Nephron (organoid): ENCODE results near the gene TRANK1.

Source experiments
- H3K27ac Mint-ChIP-seq, 3 experiments: 2 replicates each; pipeline ENCODE4 v1.8.0; 2020; ENCODE audit warnings: mixed read lengths in 3 of 3, mild to moderate bottlenecking in 2 of 3, moderate library complexity in 1 of 3
- H3K27me3 Mint-ChIP-seq: 2 replicates; pipeline ENCODE4 v1.8.0; 2021; ENCODE audit warnings: low read depth, mild to moderate bottlenecking, moderate library complexity, mixed read lengths
- H3K36me3 Mint-ChIP-seq: 2 replicates; pipeline ENCODE4 v1.8.0; 2020; ENCODE audit warnings: low read depth, mixed read lengths
- H3K4me1 Mint-ChIP-seq: 2 replicates; pipeline ENCODE4 v1.8.0; 2020; ENCODE audit warnings: mixed read lengths
- H3K4me3 Mint-ChIP-seq, 3 experiments: 2 replicates each; pipeline ENCODE4 v1.8.0; 2020; ENCODE audit warnings: mild to moderate bottlenecking in 3 of 3, mixed read lengths in 3 of 3, moderate library complexity in 2 of 3
- H3K9me3 Mint-ChIP-seq: 2 replicates; pipeline ENCODE4 v1.8.0; 2020; ENCODE audit warnings: mixed read lengths
- TF ChIP-seq, protein P1 (sequence below), 3 experiments: fragments of 200-600 bp; sonication (generic); IDR thresholded peaks; one replicate each; pipeline ENCODE4 v1.5.0; 2021; ENCODE audit warnings: antibody characterized with exemption in 3 of 3; ENCODE audit not compliant: unreplicated experiment in 3 of 3

TRANK1 gene

DNA sequence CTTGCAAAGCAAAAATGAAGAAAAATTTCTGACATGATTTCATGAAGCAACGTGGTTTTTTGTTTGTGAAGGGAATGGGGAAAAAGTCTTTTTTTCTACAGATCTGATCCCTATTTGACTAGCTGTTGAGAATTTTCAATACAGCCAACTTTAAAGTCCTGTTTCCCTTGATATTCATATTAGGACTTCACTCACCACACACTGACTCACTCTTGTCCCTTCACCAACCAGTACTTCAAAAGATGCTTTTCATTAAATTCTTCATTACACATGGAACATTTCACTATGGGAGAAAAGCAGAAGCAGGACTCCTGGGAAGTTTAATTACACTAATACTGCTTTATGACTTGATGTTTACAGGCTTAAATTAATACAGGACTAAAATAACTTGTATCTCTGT, 16.6 kb downstream of the TRANK1 start:
- H3K9me3 Mint-ChIP-seq, result no peaks in the 10 kb centered on the region
- TF ChIP-seq, protein P1, sequence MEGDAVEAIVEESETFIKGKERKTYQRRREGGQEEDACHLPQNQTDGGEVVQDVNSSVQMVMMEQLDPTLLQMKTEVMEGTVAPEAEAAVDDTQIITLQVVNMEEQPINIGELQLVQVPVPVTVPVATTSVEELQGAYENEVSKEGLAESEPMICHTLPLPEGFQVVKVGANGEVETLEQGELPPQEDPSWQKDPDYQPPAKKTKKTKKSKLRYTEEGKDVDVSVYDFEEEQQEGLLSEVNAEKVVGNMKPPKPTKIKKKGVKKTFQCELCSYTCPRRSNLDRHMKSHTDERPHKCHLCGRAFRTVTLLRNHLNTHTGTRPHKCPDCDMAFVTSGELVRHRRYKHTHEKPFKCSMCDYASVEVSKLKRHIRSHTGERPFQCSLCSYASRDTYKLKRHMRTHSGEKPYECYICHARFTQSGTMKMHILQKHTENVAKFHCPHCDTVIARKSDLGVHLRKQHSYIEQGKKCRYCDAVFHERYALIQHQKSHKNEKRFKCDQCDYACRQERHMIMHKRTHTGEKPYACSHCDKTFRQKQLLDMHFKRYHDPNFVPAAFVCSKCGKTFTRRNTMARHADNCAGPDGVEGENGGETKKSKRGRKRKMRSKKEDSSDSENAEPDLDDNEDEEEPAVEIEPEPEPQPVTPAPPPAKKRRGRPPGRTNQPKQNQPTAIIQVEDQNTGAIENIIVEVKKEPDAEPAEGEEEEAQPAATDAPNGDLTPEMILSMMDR (IDR thresholded peaks at IDR 0.05; ENCODE audit: unreplicated experiment in 3 of 3), result no peak
- H3K27me3 Mint-ChIP-seq, result no peaks in the 10 kb centered on the region
- no peak overlapping the region for H3K27ac Mint-ChIP-seq
- peaks cover under 1% of the 10 kb centered on the region for H3K36me3 Mint-ChIP-seq
- peaks cover 56% of the 10 kb centered on the region for H3K4me1 Mint-ChIP-seq
- no peak overlapping the region for H3K4me3 Mint-ChIP-seq

DNA sequence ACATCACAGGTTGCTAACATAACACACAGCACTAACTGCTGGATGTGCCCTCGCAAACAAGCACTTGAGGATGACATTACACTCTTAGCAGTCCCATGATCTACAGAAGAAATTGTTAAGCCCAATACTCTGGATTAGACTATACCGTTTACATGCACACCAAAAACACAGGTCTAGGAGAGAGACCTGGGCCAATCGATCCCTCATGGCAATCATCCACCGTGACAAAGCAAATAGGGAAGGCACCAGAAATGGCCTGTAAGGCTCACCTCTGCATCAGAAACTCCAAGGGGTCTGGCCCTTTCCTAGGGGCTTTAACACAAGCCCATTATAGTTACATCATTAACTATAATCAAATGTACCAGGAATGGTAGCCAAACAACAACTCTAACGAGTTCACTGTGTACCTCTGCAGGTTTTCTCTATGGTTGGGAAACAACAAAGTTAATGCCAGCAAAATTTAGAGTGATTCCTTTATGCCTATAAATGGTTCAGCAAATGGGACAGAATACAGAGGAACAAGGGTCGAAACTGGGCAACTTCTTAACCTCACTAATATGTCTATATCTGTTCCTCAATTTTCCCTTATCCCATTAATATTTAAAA, 18.5 kb downstream of the TRANK1 start:
- TF ChIP-seq, protein P1 (IDR thresholded peaks at IDR 0.05; ENCODE audit: unreplicated experiment in 3 of 3), result no peak

DNA sequence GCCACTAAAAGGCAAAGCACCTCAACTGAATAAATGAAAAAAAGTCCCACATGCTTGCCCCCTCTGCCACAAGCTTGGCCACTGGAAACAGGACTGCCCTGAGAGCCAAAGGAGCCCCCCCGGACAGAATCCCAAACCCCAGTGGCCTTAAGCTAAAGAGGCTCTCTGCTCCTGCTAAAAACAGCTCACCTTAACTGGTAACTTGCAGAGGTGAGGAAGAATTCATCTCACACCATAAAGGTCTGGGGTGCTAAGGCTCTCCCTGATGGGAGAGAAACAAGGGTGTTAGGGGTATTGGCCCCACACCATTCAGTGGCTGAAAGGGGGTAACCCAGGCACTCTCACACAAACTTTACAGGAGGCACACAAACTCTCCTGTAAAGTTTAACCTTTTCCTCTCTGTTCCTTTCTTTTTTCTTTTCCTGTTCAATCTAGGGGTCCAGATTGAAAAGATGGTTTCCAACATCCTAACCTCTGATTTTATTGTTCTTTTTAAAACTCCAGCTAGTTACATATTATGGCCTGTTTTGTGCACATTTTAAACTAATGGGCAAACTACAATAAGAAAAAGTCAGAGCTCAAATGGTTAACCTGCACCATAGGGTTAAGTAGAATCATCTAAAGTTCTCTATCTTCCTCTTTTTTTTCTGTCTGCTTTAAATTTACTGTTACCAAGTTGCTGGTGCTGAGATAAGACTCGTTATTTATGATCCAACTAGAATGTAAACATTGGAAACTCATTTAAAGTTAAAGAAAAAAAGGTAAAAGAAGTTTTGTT, 19.9 kb downstream of the TRANK1 start:
- Mint-ChIP-seq H3K9me3 (peaks cover 3% of the 10 kb centered on the region), H3K36me3 (peaks cover 9% of the 10 kb centered on the region), H3K4me3 (peak overlapping the region; percentile 62 to 83 (median 65))

More for the DNA sequence above, 18.5 kb downstream of the TRANK1 start:
- Mint-ChIP-seq H3K27me3 (no peaks in the 10 kb centered on the region), H3K36me3 (peaks cover 4% of the 10 kb centered on the region), H3K9me3 (peaks cover under 1% of the 10 kb centered on the region), H3K4me1 (peaks cover 42% of the 10 kb centered on the region), H3K27ac (peak overlapping the region in 2 of 3 experiments; percentile 16 to 29), H3K4me3 (peak overlapping the region in 1 of 3 experiments; percentile 0)

DNA sequence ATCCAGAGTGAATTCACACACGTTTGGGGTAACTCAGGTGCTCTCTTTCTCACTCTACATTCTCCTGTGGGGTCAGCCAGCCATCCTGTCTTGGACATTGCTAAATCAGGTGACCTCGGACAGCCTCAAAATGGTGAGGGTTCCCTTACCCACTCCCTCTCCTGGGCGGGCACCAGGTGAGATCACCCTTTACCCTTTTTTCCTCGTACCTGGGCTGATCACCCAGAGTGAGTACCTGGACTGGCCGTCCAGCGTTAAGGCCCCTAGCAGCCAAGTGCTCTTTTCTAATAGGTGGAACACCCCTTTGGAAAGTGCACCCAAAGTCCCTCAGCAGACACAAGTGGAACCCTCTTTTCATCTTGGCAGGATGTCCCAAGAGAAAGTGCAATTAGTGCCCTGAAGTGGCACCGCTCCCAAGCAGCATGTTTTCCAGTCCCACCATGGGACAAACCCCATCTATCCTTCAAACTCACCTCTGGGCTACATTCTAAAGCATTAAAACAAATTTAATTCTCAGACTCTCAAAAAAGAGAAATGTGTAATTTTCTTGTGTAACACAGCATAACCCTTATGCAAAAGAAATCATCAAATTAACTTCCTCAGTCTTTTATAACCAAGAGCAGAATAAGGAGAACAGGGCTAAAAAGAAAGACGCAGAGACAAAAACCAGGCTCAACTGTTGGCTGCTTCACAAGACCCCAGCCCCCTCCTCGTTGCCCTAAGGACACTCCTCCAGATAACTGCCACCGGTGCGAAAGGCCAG, 20.7 kb downstream of the TRANK1 start:
- Mint-ChIP-seq H3K4me3 (peak overlapping the region; percentile 62 to 83 (median 65)), H3K27me3 (no peaks in the 10 kb centered on the region), H3K4me1 (peaks cover 30% of the 10 kb centered on the region), H3K36me3 (peaks cover 9% of the 10 kb centered on the region), H3K27ac (peak overlapping the region; percentile 56 to 74 (median 69)), H3K9me3 (peaks cover 3% of the 10 kb centered on the region)
- TF ChIP-seq, protein P1 (IDR thresholded peaks at IDR 0.05; ENCODE audit: unreplicated experiment in 3 of 3), result no peak

More for the DNA sequence above, 19.9 kb downstream of the TRANK1 start:
- Mint-ChIP-seq H3K27me3 (no peaks in the 10 kb centered on the region), H3K27ac (peak overlapping the region; percentile 56 to 85 (median 69)), H3K4me1 (peaks cover 35% of the 10 kb centered on the region)
- TF ChIP-seq, protein P1 (IDR thresholded peaks at IDR 0.05; ENCODE audit: unreplicated experiment in 3 of 3), result no peak

DNA sequence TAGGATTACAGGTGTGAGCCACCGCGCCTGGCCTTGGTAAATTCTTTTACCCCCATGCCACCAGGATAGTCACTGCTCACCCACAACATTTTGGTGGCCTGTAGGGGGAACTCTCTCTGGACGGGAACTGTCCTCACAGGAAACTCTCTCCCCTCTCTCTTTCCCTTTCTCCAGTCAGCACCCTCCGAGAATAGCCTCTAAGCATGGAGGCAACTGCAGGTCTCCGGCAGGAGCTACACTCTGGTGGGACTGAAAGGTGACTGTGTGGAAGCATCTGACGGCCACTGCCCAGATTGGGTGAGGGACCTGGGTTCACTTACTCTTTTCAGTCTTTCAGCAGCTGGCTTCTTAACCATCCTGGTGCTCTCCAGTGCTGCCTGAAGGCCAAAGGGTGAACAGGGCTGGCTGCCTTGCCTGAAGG, 21.3 kb downstream of the TRANK1 start:
- peaks cover 33% of the 10 kb centered on the region for H3K4me1 Mint-ChIP-seq
- no peak overlapping the region for H3K4me3 Mint-ChIP-seq
- peaks cover 3% of the 10 kb centered on the region for H3K9me3 Mint-ChIP-seq
- no peaks in the 10 kb centered on the region for H3K27me3 Mint-ChIP-seq
- H3K36me3 Mint-ChIP-seq, result peaks cover 9% of the 10 kb centered on the region
- H3K27ac Mint-ChIP-seq, result no peak overlapping the region
- TF ChIP-seq, protein P1 (IDR thresholded peaks at IDR 0.05; ENCODE audit: unreplicated experiment in 3 of 3), result no peak
